Neural progenitor cell (in vitro differentiated cells): ENCODE results near the gene INPP5D.

Source experiments
- EZH2 ChIP-seq: fragments of 200-600 bp; sonication (generic); IDR thresholded peaks from 2 replicates; pipeline ENCODE4 v1.6.1; 2017; ENCODE audit warnings: antibody characterized with exemption, mild to moderate bottlenecking, moderate library complexity
- EZH2phosphoT487 ChIP-seq: fragments of 200-600 bp; sonication (generic); IDR thresholded peaks from 2 replicates; pipeline ENCODE4 v1.6.1; 2017; ENCODE audit warnings: antibody characterized with exemption
- TF ChIP-seq, protein P1 (sequence below): fragments of 200-600 bp; sonication (generic); IDR thresholded peaks from 2 replicates; pipeline ENCODE4 v1.5.1; 2017; ENCODE audit warnings: antibody characterized with exemption, mild to moderate bottlenecking

DNA sequence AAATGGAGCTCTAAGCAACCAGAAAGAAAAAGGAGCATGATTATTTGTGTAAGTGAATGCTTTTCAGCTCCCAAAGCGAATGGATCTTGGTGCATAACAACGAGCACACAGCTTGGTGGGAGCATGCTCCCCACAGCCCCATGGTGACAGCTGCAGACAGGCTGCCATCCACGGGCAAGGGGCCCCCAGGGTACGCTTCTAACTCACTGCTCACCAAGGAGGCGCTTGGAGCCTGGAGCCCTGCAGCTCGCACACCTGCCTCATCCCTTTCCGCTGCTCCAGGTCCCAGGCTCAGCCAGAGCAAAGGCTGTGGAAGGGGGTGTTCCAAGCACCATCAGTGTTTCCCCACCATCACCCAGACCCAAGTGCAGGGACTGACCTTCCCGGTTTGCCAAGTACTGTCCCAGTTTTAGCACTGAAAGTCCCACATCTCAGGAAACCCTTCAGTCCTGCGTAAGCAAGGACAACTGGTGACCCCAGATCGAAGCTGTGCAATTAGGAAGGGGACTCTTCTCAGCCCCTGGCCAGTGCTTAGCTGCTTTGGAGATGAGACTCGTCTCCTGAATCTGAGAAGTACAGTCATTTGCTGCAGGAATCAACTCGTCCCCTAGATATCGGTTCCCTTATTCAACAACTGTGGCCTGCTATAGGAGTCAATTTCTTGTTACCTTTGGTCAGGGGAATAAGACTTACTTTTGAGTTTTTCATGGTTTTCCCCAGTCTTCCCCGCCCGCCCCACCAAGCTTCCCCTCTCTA lies 141.3 kb downstream of the INPP5D start:
- TF ChIP-seq EZH2 (no peak), EZH2phosphoT487 (no peak)
- TF ChIP-seq, protein P1, sequence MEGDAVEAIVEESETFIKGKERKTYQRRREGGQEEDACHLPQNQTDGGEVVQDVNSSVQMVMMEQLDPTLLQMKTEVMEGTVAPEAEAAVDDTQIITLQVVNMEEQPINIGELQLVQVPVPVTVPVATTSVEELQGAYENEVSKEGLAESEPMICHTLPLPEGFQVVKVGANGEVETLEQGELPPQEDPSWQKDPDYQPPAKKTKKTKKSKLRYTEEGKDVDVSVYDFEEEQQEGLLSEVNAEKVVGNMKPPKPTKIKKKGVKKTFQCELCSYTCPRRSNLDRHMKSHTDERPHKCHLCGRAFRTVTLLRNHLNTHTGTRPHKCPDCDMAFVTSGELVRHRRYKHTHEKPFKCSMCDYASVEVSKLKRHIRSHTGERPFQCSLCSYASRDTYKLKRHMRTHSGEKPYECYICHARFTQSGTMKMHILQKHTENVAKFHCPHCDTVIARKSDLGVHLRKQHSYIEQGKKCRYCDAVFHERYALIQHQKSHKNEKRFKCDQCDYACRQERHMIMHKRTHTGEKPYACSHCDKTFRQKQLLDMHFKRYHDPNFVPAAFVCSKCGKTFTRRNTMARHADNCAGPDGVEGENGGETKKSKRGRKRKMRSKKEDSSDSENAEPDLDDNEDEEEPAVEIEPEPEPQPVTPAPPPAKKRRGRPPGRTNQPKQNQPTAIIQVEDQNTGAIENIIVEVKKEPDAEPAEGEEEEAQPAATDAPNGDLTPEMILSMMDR, result no peak
